AG09309 (cell line): ENCODE data around the gene ANAPC7.
"Not testable (repeated sequence)": the region's sequence is repeated elsewhere in the genome, so short reads cannot be mapped to it uniquely, and the experiment has no call there.

Experiments
- DNase-seq: peaks from one replicate; pipeline ENCODE4 v3.0.0-alpha.2; 2010; ENCODE audit warnings: low read depth
- H3K4me3 ChIP-seq: 2 replicates; pipeline ENCODE4 v1.5.1; 2011; ENCODE audit warnings: mild to moderate bottlenecking, low read depth, low read length, moderate library complexity; ENCODE audit not compliant: control insufficient read depth
- CTCF ChIP-seq: IDR thresholded peaks from 2 replicates; pipeline ENCODE4 v1.5.1; 2011; ENCODE audit warnings: mild to moderate bottlenecking, low read depth, low read length, inconsistent platforms; ENCODE audit not compliant: insufficient read depth, control insufficient read depth; ENCODE audit errors: missing control alignments

The ANAPC7 gene

GRCh38 chr12:110345176-110345661 lies 58.3 kb downstream of the ANAPC7 start:
- H3K4me3 ChIP-seq: no peak overlapping the region
- TF ChIP-seq CTCF: no peak
- no peak for DNase-seq

DNA sequence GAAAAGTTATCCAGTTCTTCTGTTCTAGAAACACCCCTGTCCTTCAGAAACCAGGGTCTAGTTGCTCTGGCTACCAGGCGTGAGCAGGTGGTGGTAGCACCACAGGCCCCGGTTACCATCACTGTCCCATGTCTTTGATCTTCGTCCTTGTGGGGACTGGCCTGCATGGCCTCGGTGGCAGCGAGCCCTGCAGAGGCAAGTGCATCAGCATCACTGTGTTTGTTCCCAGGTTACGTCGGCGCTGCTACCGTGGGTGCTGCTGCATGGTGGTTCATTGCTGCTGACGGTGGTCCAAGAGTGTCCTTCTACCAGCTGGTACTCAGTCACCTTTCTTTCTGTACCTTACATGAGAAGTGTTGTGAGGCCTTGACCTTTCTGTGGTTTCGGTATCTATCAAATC lies 58.9 kb downstream of the ANAPC7 start:
- TF ChIP-seq CTCF: no peak
- H3K4me3 ChIP-seq: no peak overlapping the region
- DNase-seq: no peak

DNA sequence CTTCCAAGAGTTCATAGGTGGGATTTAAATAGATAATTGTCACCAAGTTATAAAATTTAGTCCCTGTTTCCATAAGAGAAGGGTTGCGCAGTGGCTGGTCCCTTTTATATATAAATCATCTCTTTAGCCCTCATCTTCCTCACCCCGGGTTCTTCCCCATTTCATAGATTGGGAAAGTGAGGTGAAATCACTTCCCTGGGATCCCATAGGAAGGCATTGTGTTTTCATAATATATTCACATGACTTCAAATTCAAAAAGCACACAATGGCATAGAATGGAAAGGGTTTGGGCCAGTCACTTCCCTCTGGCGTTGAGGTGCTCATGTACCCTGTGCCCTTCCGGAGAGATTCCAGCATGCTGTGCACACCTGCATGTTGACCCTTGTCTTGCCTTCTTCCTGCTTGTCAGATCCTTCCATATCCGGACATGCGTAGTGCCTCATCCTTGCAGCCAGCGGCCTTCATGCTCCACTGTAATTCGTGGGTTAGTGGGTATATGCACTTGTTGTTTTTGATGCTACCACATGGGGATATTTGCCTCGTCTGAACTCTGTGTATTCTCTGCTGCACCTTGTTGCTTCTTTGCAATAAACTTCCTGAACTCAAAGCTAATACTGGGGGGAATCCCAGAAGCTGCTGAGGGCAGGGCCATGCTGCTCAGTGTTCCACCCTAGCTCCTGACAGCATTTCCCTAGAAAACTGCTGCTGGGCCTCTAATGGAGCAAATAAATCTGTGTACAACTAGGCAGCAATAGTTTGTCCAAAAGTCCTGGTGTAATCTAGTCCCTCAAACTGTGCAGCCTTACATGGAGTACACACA lies 59.6 kb downstream of the ANAPC7 start:
- no peak for TF ChIP-seq CTCF

GRCh38 chr12:110343114-110343513 lies 60.4 kb downstream of the ANAPC7 start:
- TF ChIP-seq CTCF: no peak
- H3K4me3 ChIP-seq: no peak overlapping the region
- no peak for DNase-seq

More for the DNA sequence above, 59.6 kb downstream of the ANAPC7 start:
- no peak for DNase-seq
- H3K4me3 ChIP-seq: no peak overlapping the region

GRCh38 chr12:110342157-110342556 lies 61.4 kb downstream of the ANAPC7 start:
- no peak for DNase-seq
- no peak for TF ChIP-seq CTCF
- no peak overlapping the region for H3K4me3 ChIP-seq

GRCh38 chr12:110340706-110341105 lies 62.8 kb downstream of the ANAPC7 start:
- no peak for DNase-seq
- TF ChIP-seq CTCF: no peak
- no peak overlapping the region for H3K4me3 ChIP-seq

DNA sequence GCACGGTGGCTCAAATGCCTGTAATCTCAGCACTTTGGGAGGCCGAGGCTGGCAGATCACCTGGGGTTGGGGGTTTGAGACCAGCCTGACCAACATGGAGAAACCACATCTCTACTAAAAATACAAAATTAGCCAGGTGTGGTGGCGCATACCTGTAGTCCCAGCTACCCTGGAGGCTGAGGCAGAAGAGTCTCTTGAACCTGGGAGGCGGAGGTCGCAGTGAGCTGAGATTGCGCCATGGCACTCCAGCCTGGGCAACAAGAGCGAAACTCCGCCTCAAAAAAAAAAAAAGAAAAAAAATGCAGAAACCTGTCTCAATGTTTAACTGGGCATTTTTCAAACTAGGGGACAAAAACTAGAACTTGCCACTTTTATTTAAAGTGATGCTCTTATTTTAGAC lies 63.2 kb downstream of the ANAPC7 start:
- H3K4me3 ChIP-seq, DNase-seq: not testable (repeated sequence)
